HCT116 (cell line): ENCODE results near the gene MFSD6. TPM values are rescaled to one million over a fixed set of nuclear protein-coding genes. Genes with fewer than 3 reads are reported as not detected.

ENCODE experiments used
- ATAC-seq: fragments of 200-7000 bp; cut with Tn5 transposase; 2 replicates; pipeline ENCODE4 v1.9.1; 2020; ENCODE audit warnings: mild to moderate bottlenecking, moderate library complexity
- BruUV-seq: library from RNA; stranded (reverse); fragments of 400-500 nt; replicated peaks from 2 replicates; lab custom pipeline; 2021; lab: Mats Ljungman, UMichigan
- CTCF ChIA-PET: fragments of 300-600 bp; sonication (Branson Sonifier 250); formaldehyde crosslinking; loops from one replicate; lab custom pipeline; 2021; ENCODE audit warnings: antibody characterized with exemption; lab: Charles Lee
- POLR2A ChIA-PET: fragments of 300-600, 350-600 bp; sonication (Branson Sonifier 250); formaldehyde crosslinking; loops from one replicate; lab custom pipeline; 2021; ENCODE audit warnings: antibody characterized with exemption; lab: Charles Lee
- RAD21 ChIA-PET, 2 experiments: fragments of 300-600 bp; sonication (Branson Sonifier 250); formaldehyde crosslinking; loops; one replicate each; lab custom pipeline; 2023; ENCODE audit warnings: low total read pairs in 2 of 2; ENCODE audit not compliant: uncharacterized antibody in 2 of 2, unreplicated experiment in 2 of 2, low non-redundant PET in 1 of 2; lab: Charles Lee
- DNase-seq: peaks from one replicate; pipeline ENCODE4 v3.0.0-alpha.2; 2010; ENCODE audit warnings: low read depth, low spot score
- H2AFZ ChIP-seq: fragments of 200-600 bp; shearing (Covaris generic), sonication (generic); 2 replicates; pipeline ENCODE4 v1.6.1; 2017; ENCODE audit warnings: low read depth, mixed run types, mixed read lengths, antibody characterized with exemption, low read length; ENCODE audit not compliant: poor library complexity, severe bottlenecking
- H3K27ac ChIP-seq: 2 replicates; pipeline ENCODE4 v1.5.1; 2012; ENCODE audit warnings: low read depth, low read length
- H3K27me3 ChIP-seq: fragments of 200-600 bp; sonication (generic); 2 replicates; pipeline ENCODE4 v1.6.1; 2016; ENCODE audit warnings: mixed run types, low read length, mixed read lengths; ENCODE audit not compliant: insufficient read depth
- H3K36me3 ChIP-seq, 2 experiments: fragments of 200-500 bp in 1 of 2; fragments of 200-600 bp in 1 of 2; sonication (Bioruptor generic) in 1 of 2; sonication (generic) in 1 of 2; 2 replicates each; pipeline versions ENCODE4 v1.5.1 to v1.6.1; 2014 to 2016; ENCODE audit warnings: low read length in 2 of 2, inconsistent platforms in 1 of 2, mixed read lengths in 1 of 2, mixed run types in 1 of 2; ENCODE audit not compliant: insufficient read depth in 2 of 2, control insufficient read depth in 1 of 2
- H3K4me1 ChIP-seq, 2 experiments: fragments of 200-600 bp in 1 of 2; sonication (generic) in 1 of 2; 2 replicates each; pipeline versions ENCODE4 v1.5.1 to v1.6.1; 2012 to 2017; ENCODE audit warnings: low read length in 2 of 2, inconsistent platforms in 1 of 2, mild to moderate bottlenecking in 1 of 2, mixed read lengths in 1 of 2, mixed run types in 1 of 2, moderate library complexity in 1 of 2; ENCODE audit not compliant: insufficient read depth in 2 of 2, control insufficient read depth in 1 of 2
- H3K4me2 ChIP-seq: fragments of 200-600 bp; sonication (generic); 2 replicates; pipeline ENCODE4 v1.6.1; 2017; ENCODE audit warnings: mixed run types, low read length, mixed read lengths
- H3K4me3 ChIP-seq, 2 experiments: fragments of 200-600 bp in 1 of 2; sonication (generic) in 1 of 2; replicated peaks in 1 of 2; 2 replicates each; pipeline ENCODE4 v1.5.1; 2011 to 2016; ENCODE audit warnings: low read length in 2 of 2, control low read depth in 1 of 2, low read depth in 1 of 2, mild to moderate bottlenecking in 1 of 2, mixed read lengths in 1 of 2, mixed run types in 1 of 2
- H3K79me2 ChIP-seq: fragments of 200-600 bp; sonication (generic); 2 replicates; pipeline ENCODE4 v1.6.1; 2017; ENCODE audit warnings: mild to moderate bottlenecking, mixed run types, low read length, moderate library complexity, mixed read lengths; ENCODE audit not compliant: insufficient read depth
- H3K9ac ChIP-seq: fragments of 200-600 bp; sonication (generic); 2 replicates; pipeline ENCODE4 v1.6.1; 2016; ENCODE audit warnings: low read length, mixed read lengths
- H3K9me2 ChIP-seq: fragments of 200-600 bp; sonication (generic), shearing (Covaris generic); 2 replicates; pipeline ENCODE4 v1.6.1; 2017; ENCODE audit warnings: mixed run types, mild to moderate bottlenecking, moderate library complexity; ENCODE audit not compliant: insufficient read depth
- H3K9me3 ChIP-seq, 2 experiments: fragments of 200-500 bp in 1 of 2; fragments of 200-600 bp in 1 of 2; sonication (Bioruptor generic) in 1 of 2; sonication (generic) in 1 of 2; 2 replicates each; pipeline ENCODE4 v1.6.1; 2014 to 2017; ENCODE audit warnings: low read length in 2 of 2, mixed read lengths in 2 of 2, inconsistent platforms in 1 of 2, low read depth in 1 of 2, mild to moderate bottlenecking in 1 of 2, mixed run types in 1 of 2, moderate library complexity in 1 of 2; ENCODE audit not compliant: control insufficient read depth in 1 of 2, insufficient read depth in 1 of 2
- H4K20me1 ChIP-seq: fragments of 200-600 bp; sonication (generic), shearing (Covaris generic); 2 replicates; pipeline ENCODE4 v1.6.1; 2017; ENCODE audit warnings: mixed run types, mild to moderate bottlenecking, moderate library complexity; ENCODE audit not compliant: insufficient read depth
- CEBPB ChIP-seq: IDR thresholded peaks from 2 replicates; pipeline ENCODE4 v1.6.1; 2012; ENCODE audit warnings: low read depth
- ELF1 ChIP-seq: IDR thresholded peaks from 2 replicates; pipeline ENCODE4 v1.6.1; 2012; ENCODE audit warnings: low read depth, borderline replicate concordance
- FOSL1 ChIP-seq: IDR thresholded peaks from 2 replicates; pipeline ENCODE4 v1.6.1; 2012; ENCODE audit warnings: low read depth
- POLR2AphosphoS5 ChIP-seq: IDR thresholded peaks from 2 replicates; pipeline ENCODE4 v1.6.1; 2011; ENCODE audit warnings: mild to moderate bottlenecking, low read depth, low read length, moderate library complexity
- SRF ChIP-seq: IDR thresholded peaks from 2 replicates; pipeline ENCODE4 v1.6.1; 2012; ENCODE audit warnings: low read depth
- ZNF274 ChIP-seq: fragments of 200-500 bp; sonication (Bioruptor generic); IDR thresholded peaks from 2 replicates; pipeline ENCODE4 v1.6.1; 2014; ENCODE audit warnings: mild to moderate bottlenecking, low read depth, low read length, inconsistent platforms
- intact Hi-C: fragments of 100-400 bp; cut with micrococcal nuclease; formaldehyde crosslinking; loops from 2 replicates; pipeline ENCODE4 v1.10.0; 2022
- total RNA-seq: library from RNA; stranded (reverse); gene quantifications from one replicate; pipeline ENCODE4 v1.2.1, GENCODE V29; 2021; ENCODE audit not compliant: unreplicated experiment
- TF ChIP-seq, protein P1 (sequence below), 3 experiments: fragments of 200-600 bp in 1 of 3; sonication (generic) in 1 of 3; IDR thresholded peaks in 2 of 3; conservative IDR thresholded peaks in 1 of 3; 2 replicates each; pipeline ENCODE4 v1.5.1; 2012 to 2017; ENCODE audit warnings: low read depth in 2 of 3, low read length in 2 of 3, antibody characterized with exemption in 1 of 3, borderline replicate concordance in 1 of 3, control low read depth in 1 of 3, mild to moderate bottlenecking in 1 of 3, mixed read lengths in 1 of 3, mixed run types in 1 of 3, moderate library complexity in 1 of 3; ENCODE audit not compliant: insufficient read depth in 1 of 3
- TF ChIP-seq, protein P2 (sequence below): IDR thresholded peaks from 2 replicates; pipeline ENCODE4 v1.6.1; 2011; ENCODE audit warnings: mild to moderate bottlenecking, low read length, moderate library complexity; ENCODE audit not compliant: insufficient replicate concordance; ENCODE audit errors: extremely low read depth

MFSD6 gene
- total RNA-seq, 1 experiment from 2014 or later = 18.6 TPM

DNA sequence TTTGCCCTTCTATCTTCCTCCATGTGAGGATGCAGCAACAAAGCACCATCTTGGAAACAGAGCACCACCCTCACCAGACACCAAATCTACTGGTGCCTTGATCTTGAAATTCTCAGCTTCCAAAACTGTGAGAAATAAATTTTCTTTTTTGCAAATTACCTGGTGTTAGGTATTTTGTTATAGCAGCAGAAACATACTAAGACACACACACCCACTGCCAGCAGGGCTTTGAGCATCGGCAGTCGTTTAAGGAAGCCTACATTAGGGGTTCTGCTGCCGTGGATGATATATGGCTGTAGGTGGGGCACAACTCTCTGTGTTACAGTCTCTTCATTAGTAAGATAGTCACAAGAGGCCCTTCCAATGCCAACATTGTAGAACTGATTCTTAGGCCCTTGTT is 20.7 kb upstream of the MFSD6 start:
- Histone ChIP-seq H3K4me3 (no peak overlapping the region), H3K27me3 (no peaks in the 10 kb centered on the region), H3K27ac (no peak overlapping the region), H3K9ac (no peak overlapping the region), H3K79me2 (no peaks in the 10 kb centered on the region), H3K4me1 (no peaks in the 10 kb centered on the region), H3K4me2 (no peak overlapping the region), H4K20me1 (no peaks in the 10 kb centered on the region), H3K9me3 (no peaks in the 10 kb centered on the region), H3K9me2 (no peaks in the 10 kb centered on the region), H3K36me3 (no peaks in the 10 kb centered on the region), H2AFZ (no peak overlapping the region)
- RAD21 ChIA-PET = no interaction called here
- POLR2A ChIA-PET = no interaction called here
- TF ChIP-seq FOSL1 (no peak), ZNF274 (no peak), POLR2AphosphoS5 (no peak), ELF1 (no peak), SRF (no peak), CEBPB (no peak)
- TF ChIP-seq, protein P1, sequence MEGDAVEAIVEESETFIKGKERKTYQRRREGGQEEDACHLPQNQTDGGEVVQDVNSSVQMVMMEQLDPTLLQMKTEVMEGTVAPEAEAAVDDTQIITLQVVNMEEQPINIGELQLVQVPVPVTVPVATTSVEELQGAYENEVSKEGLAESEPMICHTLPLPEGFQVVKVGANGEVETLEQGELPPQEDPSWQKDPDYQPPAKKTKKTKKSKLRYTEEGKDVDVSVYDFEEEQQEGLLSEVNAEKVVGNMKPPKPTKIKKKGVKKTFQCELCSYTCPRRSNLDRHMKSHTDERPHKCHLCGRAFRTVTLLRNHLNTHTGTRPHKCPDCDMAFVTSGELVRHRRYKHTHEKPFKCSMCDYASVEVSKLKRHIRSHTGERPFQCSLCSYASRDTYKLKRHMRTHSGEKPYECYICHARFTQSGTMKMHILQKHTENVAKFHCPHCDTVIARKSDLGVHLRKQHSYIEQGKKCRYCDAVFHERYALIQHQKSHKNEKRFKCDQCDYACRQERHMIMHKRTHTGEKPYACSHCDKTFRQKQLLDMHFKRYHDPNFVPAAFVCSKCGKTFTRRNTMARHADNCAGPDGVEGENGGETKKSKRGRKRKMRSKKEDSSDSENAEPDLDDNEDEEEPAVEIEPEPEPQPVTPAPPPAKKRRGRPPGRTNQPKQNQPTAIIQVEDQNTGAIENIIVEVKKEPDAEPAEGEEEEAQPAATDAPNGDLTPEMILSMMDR (IDR thresholded peaks at IDR 0.05 in 2 of 3, conservative IDR thresholded peaks at IDR 0.05 in 1 of 3; ENCODE audit: borderline replicate concordance in 1 of 3, insufficient read depth in 1 of 3, low read depth in 2 of 3, low read length in 2 of 3) = no peak
- TF ChIP-seq, protein P2, sequence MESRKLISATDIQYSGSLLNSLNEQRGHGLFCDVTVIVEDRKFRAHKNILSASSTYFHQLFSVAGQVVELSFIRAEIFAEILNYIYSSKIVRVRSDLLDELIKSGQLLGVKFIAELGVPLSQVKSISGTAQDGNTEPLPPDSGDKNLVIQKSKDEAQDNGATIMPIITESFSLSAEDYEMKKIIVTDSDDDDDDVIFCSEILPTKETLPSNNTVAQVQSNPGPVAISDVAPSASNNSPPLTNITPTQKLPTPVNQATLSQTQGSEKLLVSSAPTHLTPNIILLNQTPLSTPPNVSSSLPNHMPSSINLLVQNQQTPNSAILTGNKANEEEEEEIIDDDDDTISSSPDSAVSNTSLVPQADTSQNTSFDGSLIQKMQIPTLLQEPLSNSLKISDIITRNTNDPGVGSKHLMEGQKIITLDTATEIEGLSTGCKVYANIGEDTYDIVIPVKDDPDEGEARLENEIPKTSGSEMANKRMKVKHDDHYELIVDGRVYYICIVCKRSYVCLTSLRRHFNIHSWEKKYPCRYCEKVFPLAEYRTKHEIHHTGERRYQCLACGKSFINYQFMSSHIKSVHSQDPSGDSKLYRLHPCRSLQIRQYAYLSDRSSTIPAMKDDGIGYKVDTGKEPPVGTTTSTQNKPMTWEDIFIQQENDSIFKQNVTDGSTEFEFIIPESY = no peak
- intact Hi-C loops = no loop called here
- no peak for ATAC-seq
- CTCF ChIA-PET = no interaction called here
- DNase-seq = no peak
- BruUV-seq = no TSS peak
